GM18858 (cell line): Measurements from ENCODE around the gene PLSCR4.
"Not testable (repeated sequence)": the region's sequence is repeated elsewhere in the genome, so short reads cannot be mapped to it uniquely, and the experiment has no call there.

Experiments used
- ATAC-seq: cut with Tn5 transposase; IDR thresholded peaks from one replicate; pipeline ENCODE4 v1.9.1; 2021; ENCODE audit not compliant: unreplicated experiment

The PLSCR4 gene, protein sequence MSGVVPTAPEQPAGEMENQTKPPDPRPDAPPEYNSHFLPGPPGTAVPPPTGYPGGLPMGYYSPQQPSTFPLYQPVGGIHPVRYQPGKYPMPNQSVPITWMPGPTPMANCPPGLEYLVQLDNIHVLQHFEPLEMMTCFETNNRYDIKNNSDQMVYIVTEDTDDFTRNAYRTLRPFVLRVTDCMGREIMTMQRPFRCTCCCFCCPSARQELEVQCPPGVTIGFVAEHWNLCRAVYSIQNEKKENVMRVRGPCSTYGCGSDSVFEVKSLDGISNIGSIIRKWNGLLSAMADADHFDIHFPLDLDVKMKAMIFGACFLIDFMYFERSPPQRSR

DNA sequence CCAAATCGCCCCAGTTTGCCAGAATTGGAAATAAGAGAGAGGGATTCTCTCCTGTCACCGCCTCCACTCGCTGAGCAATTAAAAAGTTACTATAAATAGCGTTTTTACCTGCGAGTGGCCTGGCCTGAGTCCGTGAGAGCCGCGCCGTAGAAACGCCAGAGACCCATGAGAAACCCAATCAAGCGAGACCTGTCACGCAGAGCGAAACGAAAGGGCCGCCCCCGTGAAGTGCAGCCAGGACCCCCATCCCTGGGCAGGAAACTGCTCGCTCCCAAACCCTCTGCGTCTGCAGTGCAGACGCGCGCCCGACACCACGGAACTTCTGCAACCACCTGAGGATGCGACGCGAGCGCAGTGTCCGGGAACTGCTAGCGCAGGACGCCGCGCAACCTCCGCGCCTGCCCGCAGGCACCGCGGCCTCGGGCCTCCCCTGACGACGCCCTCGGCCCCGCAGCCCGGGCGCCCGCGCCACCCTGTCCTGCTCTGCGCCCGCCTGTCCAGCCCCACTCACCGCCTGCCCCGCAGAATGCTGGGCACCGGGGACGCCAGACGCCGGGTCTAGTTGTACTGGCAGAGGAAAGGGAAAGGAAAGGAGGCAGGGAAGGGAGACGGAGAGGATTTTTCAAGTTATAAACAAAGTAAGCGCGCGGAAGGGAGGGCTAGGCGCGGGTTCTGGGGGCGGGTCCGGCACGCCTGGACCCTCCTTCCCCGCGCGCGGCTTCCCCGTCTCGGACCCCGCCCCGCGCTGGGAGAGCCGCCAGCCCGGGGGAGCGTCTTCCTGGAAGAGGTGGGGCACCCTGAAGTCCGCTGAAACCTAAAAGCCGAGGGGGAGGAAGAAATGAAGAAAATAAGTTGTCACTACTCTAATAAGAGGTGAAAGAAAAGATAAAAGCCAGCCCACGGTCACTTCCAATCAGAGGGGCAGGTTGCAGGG is at the start of gene PLSCR4:
TSS of gene PLSCR4 (minus strand) at position 657 of the 934 bp plus-strand sequence. CDS start 29,034 bp downstream, outside the sequence.
- peak; percentile 62 for ATAC-seq

DNA sequence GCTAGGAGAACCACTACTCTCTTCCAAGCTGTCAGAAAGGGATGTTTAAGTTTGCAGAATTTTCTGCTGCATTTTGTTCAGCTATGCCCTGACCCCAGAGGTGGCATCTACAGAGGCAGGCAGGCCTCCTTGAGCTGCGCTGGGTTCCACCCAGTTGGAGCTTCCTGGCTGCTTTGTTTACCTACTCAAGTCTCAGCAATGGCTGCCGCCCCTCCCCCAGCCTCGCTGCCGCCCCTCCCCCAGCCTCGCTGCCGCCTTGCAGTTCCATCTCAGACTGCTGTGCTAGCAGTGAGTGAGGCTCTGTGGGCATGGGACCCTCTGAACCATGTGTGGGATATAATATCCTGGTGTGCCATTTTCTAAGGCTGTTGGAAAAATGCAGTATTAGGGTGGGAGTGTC is 42.5 kb upstream of the PLSCR4 start:
- not testable (repeated sequence) for ATAC-seq

DNA sequence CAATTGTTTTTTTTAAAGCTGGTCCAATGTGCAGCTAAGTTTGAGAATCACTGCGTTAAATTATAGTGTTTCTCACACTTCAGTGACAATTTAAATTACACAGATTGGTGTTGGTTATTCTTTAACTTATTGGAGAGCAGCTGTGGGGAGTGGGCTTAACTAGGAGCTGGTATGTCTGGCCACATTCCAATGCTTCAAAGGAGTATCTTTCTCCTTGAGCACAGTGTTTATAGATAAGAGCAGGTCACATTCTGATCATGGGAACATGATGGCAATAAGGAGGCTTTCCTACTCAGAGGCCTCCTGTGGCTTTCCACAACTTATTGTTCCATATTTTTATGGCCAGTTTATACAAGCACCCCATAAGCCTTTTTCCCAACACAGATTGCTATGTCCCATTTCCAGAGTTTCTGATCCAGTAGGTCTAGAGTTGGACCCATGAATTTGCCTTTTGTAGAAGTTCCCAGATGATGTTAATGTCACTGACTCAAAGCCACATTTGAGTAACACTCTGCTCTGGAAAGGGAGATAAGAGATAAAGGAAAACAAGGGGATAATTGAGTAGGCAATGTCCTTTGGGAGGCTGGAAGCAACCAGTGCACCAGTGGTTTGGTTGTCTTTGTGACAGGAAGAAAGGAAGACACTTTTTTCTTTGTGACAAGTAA is 33.0 kb upstream of the PLSCR4 start:
- no peak for ATAC-seq

DNA sequence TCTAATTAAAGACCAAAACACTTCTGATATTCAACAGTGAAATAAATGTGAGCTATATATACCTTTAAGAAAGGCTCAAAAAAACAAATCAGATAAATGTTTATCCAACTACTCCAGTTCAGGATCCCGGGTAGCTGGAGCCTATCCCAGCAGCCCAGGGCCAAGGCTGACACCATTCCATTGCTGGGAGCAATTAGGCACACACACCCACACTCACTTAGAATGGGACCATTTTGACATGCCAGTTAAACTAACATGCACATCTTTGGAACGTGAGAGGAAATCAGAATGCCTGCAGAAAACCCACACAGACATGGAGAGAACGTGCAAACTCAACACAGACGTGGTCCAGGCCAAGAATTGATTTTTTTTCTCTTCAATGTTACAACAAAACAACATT is 30.0 kb upstream of the PLSCR4 start:
- no peak for ATAC-seq

DNA sequence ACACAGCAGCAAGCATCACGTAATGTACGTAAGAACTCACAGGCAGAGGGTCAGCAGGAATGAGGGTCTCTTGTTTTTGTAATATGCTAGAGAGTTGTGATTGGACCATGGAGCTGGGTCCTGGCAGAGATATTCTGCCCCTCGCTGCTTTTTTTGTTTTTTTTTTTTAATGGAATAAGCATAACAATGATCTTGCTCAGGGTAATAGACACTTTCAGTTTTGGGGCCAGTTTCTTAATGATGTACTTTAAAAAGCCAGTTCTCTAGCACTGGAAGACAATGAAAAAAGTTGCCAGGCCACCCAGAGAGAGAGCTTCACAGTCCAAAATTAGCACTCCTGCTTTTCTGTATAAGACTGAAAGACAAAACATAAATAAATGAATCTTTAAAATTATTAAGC is 29.0 kb upstream of the PLSCR4 start:
- no peak for ATAC-seq

DNA sequence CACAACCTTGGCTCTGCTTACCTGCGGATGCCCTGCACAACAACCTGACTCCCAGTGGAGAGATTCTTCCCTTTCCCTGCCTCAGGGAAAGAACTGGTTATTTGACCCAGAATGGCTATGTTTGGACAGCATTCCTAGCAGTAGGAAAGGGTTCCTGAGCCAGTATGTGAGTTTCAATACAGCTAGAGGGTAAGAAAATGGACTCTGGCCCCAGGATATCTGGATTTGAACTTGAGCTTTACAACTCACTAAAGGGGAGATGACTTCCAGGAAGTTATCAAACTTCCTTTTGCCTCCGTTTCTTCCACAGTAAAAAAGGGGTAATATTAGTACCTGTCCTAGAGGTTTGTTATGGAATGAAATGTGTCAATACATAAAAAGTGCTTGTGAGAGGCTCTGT is 28.1 kb upstream of the PLSCR4 start:
- no peak for ATAC-seq

DNA sequence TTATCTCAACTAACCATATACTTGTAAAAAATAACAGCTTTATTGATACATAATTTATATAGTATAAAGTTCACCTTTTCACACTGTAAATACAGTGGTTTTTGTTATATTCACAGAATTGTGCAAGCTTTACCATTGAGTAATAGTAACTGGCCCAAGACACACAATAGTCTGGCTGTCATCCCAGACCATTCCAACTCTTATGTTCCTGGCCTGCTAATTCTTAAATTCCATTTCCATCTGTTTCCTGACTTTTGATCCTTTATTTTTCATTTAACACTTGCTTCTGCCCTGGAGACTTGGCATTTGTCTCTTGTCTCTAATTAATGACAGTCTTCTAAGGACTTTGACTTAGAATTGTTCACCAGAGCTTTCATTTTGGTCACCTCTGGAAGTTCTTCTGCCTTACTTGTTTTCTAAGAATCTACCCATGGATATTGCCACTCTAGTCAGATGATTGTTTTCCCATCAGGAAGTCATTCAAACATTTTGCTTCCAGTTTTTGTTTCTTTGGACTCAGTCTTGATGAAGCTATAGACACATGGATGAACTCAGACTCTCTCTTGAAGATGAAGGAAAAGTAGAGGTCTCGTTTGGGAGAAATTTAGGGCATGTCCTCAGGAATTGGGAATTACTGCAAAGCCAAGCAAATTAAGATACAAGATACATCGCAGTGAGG is 27.2 kb upstream of the PLSCR4 start:
- ATAC-seq = no peak

DNA sequence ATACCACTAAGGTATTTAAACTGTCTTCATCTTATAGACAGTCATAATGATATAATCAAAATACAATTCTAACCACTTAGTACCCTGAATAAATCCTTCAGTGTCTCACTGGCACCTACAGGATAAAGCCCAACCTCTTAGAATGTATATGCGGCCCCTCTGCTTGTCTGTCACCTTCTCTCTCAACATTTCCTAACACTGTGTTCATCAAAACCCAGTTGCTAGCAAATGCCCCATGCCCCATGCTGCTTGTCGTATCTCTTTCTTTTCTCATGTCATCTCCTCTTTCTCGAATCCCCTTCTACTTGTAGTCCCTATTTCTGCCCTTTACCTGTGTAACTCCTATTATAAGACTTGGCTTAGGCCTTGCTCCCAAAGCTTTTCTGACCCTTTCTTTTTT is 24.6 kb upstream of the PLSCR4 start:
- ATAC-seq = no peak

DNA sequence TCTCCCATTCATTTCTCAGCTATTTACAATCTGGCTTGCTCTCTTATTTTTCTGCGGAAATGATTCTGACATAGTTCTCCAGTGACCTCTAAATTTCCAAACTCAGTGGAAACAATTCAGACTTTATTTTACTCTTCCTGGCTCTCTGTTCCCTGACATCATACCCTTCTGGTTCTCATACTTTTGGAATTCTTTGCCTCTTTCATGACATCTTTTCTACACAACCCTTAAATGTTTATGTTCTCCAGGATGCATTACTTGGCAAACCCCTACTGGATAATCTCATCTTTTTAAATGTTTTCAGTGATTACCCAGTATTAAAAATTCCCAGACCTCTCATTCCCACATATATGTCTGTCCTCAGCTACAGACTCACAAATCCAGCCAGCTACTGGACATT is 23.9 kb upstream of the PLSCR4 start:
- ATAC-seq = no peak

DNA sequence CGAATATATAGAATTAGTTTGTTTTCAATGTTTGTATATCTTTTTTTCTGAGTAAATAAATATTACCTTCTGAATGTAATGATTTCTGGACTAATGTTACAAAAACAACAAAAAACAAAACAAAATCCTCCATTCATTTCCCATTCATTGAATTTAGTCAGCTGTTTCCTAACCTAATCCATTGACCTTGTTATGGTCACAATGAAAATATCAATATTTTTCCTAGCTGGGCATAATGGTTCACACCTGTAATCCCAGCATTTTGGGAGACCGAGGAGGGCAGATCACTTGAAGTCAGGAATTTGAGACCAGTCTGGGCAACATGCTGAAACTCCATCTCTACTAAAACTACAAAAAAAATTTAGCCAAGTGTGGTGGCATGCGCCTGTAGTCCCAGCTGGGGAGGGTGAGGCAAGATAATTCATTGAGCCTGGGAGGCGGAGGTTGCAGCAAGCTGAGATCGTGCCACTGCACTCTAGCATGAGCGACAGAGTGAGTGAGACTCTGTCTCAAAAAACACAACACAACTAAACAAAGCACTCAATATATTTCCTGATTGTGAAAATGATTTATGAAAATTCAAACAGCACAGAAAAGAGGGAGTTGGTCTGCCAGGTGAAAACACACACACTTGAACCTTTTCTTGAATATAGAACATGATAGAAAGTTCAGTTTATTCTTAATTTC is 23.0 kb upstream of the PLSCR4 start:
- no peak for ATAC-seq

DNA sequence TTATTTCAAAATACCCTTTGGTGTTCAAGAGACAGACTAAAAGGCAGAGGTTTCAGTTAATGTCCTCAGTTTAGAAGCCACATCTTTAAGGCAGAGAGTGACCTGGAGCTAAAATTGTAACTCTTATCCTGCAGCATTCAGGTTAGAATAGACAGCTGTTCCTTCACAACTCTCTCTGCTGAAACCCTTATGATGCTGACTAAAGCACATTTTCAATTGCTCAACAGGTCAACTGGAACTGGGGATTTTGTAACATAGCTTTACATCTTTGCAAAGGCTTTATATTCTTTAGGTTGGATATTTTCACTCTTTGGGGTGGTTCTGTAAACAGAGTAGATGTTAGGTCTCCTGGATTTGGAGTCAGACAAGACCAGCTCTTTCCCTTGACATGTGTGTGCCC is 20.3 kb upstream of the PLSCR4 start:
- no peak for ATAC-seq

DNA sequence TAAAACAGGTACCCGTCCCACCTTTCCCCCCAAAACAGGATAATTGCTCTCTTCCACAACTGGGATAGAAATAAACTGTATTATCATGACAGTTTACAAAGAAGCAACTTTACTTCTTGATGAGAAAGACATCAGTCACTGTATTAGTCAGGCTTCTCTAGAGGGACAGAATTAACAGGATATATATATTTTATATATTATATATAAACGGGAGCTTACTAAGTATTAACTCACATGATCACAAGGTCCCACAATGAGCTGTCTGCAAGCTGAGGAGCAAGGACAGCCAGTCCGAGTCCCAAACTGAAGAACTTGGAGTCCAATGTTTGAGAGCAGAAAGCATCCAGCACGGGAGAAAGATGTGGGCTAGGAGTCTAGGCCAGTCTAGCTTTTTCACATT is 18.4 kb upstream of the PLSCR4 start:
- ATAC-seq = no peak

DNA sequence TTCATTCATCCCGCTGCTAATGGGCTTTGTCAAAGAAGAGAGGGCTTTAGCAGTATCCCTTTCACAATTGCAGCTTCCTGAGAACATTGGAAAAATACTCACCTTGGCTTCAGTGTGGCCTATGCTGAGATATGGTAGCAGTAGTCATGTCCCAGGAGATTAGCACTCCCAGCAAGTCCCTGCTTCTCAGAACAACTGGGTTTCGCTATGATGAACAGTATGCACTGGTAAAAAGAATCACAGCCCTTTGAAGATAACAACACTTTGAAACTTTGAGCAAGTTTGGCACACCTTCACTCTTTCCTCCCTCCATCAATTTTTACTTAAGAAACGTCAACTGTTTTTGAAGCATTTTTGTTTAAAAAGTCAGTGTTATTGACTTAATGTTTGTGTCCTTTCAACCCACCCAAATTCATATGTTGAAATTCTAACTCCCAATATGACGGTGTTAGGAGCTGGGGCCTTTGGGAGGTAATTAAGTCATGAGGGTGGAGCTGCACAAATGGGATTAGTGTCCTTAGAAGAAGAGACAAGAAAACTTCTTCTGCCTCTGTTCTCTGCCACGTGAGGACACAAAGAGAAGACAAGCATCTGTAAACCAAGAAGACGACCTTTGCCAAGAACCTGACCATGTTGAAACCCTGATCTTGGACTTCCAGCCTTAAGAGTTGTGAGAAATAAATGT is 17.8 kb upstream of the PLSCR4 start:
- ATAC-seq = no peak

DNA sequence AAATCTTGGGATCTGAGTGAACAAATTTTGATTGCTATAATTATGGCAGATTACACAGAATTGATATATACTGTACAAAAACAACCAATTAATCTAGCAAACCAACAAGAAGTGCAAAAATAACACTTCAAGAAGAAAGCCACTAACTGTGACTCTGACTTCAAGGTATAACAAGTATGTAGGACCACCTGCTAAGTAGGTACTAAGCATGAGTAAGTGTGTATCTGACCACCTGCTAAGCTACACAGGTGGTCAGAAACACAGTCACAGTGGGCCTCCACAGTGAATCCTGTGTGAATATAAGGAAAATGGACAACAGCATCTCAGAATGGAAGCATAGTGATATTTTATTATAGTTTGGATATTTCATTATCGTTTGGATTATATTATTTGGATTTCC is 14.8 kb upstream of the PLSCR4 start:
- ATAC-seq = no peak

DNA sequence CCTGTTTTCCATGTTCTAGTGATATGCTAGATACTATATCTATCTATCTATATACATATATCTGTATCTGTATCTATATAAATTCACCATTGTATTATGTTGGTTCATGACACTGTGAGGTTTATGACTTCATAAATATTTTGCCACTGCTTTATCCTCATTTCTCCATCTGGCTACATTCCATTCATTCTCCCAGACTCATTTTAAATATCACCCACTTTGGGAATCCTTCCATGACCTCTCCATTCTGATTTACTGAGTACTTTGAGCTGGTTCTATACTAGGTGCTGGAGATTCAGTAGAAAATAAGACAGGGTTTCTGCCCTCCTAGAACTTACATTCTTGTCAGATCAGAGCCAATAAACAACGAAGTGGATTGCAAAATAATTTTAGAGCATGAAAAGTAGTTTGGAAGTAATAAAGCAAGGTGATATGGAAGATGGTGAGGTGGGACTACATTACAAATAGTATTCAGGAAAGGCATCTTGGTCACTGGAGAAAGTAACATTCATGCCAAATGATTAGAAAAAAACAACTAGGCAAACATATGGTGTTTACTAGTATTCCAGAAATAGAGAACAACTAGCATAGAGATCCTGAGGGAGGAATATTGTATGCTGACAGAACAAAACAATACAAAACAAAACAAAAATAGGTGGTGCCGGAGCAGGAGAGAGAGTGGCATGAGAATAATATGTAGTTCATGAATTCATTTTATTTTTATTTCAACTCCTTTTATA is 11.6 kb upstream of the PLSCR4 start:
- ATAC-seq = no peak

DNA sequence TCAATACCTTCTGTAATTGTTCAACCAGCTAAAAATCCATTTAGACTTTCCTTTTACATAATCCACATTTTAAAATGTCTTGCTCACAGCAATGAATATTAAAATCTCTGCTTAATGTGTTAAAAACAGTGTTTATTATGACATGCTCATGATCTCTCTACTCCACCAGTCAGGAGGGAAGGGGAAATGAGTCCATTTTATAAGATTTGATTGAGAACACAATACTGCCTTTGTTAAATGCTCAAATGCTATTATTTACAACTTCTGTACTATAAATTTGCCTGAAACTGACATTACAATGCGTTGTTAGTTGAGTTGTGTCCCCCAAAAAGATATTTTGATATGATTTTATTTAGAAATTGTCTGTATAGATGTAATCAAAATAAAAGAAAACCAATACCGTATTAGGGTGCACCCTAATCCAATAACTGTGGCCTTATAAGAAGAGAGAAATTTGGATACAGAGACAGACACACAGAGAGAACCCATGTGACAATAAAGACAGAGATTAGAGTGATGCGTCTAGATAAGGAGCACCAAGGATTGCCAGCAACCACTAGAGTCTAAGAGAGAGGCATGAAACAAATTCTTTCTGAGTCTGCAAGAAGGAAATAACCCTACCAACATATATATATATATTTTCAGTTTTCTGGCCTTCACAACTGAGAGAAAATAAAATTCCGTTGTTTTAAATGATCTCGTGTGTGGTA is 9.1 kb upstream of the PLSCR4 start:
- no peak for ATAC-seq

DNA sequence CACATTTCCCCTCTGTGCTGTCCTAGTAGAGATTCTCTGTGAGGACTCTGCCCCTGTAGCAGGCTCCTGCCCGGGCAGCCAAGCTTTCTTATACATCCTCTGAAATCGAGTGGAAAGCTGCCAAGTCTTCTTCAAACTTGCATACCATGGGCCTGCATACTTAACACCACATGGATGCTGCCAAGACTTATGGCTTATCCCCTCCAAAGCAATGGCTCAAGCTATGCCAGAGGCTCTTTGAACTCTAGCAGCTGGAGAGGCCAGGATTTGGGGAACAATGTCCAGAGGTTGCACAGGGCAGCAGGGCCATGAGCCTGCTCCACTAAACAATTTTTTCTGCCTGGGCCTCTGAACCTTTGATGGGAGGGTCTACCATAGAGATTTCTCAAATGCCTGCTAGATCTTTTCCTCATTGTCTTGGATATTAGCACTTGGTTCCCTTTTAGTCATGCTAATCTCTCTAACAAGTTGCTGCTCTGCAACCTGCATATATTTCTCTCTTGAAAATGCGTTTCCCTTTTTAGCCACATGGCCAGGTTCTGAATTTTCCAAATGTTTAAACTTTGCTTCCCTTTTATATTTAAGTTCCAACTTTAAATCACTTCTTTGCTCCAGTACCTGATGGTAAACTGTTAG is 6.1 kb upstream of the PLSCR4 start:
- ATAC-seq = no peak

DNA sequence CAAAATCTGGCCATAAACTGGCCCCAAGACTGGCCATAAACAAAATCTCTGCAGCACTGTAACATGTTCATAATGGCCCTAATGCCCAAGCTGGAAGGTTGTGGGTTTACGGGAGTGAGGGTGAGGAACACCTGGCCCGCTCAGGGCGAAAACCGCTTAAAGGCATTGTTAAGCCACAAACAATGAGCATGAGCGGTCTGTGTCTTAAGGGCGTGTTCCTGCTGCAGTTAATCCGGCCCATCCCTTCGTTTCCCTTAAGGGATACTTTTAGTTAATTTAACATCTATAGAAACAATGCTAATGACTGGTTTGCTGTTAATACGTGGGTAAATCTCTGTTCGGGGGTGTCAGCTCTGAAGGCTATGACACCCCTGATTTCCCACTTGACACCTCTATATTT is 1.5 kb upstream of the PLSCR4 start:
- ATAC-seq = not testable (repeated sequence)
